ENCODE measurements around the gene ATP5PO. TPM values are rescaled to one million over a fixed set of nuclear protein-coding genes. Genes with fewer than 3 reads are reported as not detected.

Gene ATP5PO
- total RNA-seq, 2 experiments from 2014 or later = 230 TPM

- Mint-ChIP-seq H3K36me3 (ENCODE audit: low read depth) (peaks cover 22% of the 10 kb centered on the region), H3K4me1 (ENCODE audit: low read depth) (peaks cover 32% of the 10 kb centered on the region), H3K9me3 (no peaks in the 10 kb centered on the region), H3K27ac (peak overlapping the region; percentile 39), H3K27me3 (ENCODE audit: low read depth) (no peaks in the 10 kb centered on the region), H3K4me3 (peak overlapping the region; percentile 98)
- intact Hi-C loops (cut with micrococcal nuclease) = loop anchor here (2.0 kb wide), 1 partner anchor 23 kb away; no protein-coding TSS in a partner anchor
- no peak for DNase-seq
- CTCF ChIA-PET = interaction anchor here (1.4 to 2.3 kb wide), 2 partner anchors 10 to 93 kb away, joined by 3 to 11 read pairs; no protein-coding TSS in a partner anchor
Observed at GRCh38 chr21:33914188-33914587, 1.4 kb downstream of the ATP5PO start.

GRCh38 chr21:33909756-33910155 is 5.8 kb downstream of the ATP5PO start:
- no peaks in the 10 kb centered on the region for H3K27me3 Mint-ChIP-seq (ENCODE audit: low read depth)
- no peak for DNase-seq
- peaks cover 25% of the 10 kb centered on the region for H3K4me1 Mint-ChIP-seq (ENCODE audit: low read depth)
- H3K27ac Mint-ChIP-seq = no peak overlapping the region
- intact Hi-C loops (cut with micrococcal nuclease) = no loop called here
- H3K4me3 Mint-ChIP-seq = no peak overlapping the region
- H3K36me3 Mint-ChIP-seq (ENCODE audit: low read depth) = peaks cover 46% of the 10 kb centered on the region
- H3K9me3 Mint-ChIP-seq = no peaks in the 10 kb centered on the region
- CTCF ChIA-PET = no interaction called here

GRCh38 chr21:33908760-33909159 is 6.8 kb downstream of the ATP5PO start:
- DNase-seq = no peak
- no peaks in the 10 kb centered on the region for H3K27me3 Mint-ChIP-seq (ENCODE audit: low read depth)
- CTCF ChIA-PET = no interaction called here
- H3K4me3 Mint-ChIP-seq = no peak overlapping the region
- peaks cover 45% of the 10 kb centered on the region for H3K36me3 Mint-ChIP-seq (ENCODE audit: low read depth)
- no peak overlapping the region for H3K27ac Mint-ChIP-seq
- intact Hi-C loops (cut with micrococcal nuclease) = no loop called here
- no peaks in the 10 kb centered on the region for H3K9me3 Mint-ChIP-seq
- peaks cover 17% of the 10 kb centered on the region for H3K4me1 Mint-ChIP-seq (ENCODE audit: low read depth)

GRCh38 chr21:33904041-33904440 is 11.6 kb downstream of the ATP5PO start:
- intact Hi-C loops (cut with micrococcal nuclease) = no loop called here
- Mint-ChIP-seq H3K9me3 (no peaks in the 10 kb centered on the region), H3K27me3 (ENCODE audit: low read depth) (no peaks in the 10 kb centered on the region), H3K27ac (no peak overlapping the region), H3K36me3 (ENCODE audit: low read depth) (peaks cover 44% of the 10 kb centered on the region), H3K4me3 (no peak overlapping the region), H3K4me1 (ENCODE audit: low read depth) (peaks cover 4% of the 10 kb centered on the region)
- no peak for DNase-seq
- CTCF ChIA-PET = interaction anchor here (0.6 kb wide), 2 partner anchors 316 to 1166 kb away, joined by 3 read pairs; no protein-coding TSS in a partner anchor

GRCh38 chr21:33902349-33902748 is 13.3 kb downstream of the ATP5PO start:
- Mint-ChIP-seq H3K27ac (no peak overlapping the region), H3K9me3 (no peaks in the 10 kb centered on the region), H3K4me3 (no peak overlapping the region), H3K4me1 (ENCODE audit: low read depth) (no peaks in the 10 kb centered on the region), H3K27me3 (ENCODE audit: low read depth) (no peaks in the 10 kb centered on the region), H3K36me3 (ENCODE audit: low read depth) (peaks cover 35% of the 10 kb centered on the region)
- CTCF ChIA-PET = interaction anchor here (0.6 to 1.1 kb wide), 3 partner anchors 21 to 296 kb away, joined by 3 to 4 read pairs (median 3); no protein-coding TSS in a partner anchor
- intact Hi-C loops (cut with micrococcal nuclease) = no loop called here
- DNase-seq = no peak

GRCh38 chr21:33901412-33902288 is 14.0 kb downstream of the ATP5PO start:
- intact Hi-C loops (cut with micrococcal nuclease) = no loop called here
- Mint-ChIP-seq H3K4me1 (ENCODE audit: low read depth) (no peaks in the 10 kb centered on the region), H3K27me3 (ENCODE audit: low read depth) (no peaks in the 10 kb centered on the region), H3K9me3 (no peaks in the 10 kb centered on the region), H3K36me3 (ENCODE audit: low read depth) (peaks cover 28% of the 10 kb centered on the region), H3K27ac (no peak overlapping the region), H3K4me3 (no peak overlapping the region)
- CTCF ChIA-PET = interaction anchor here (0.9 kb wide), 1 partner anchor 296 kb away, joined by 3 read pairs; no protein-coding TSS in a partner anchor
- DNase-seq = peak; percentile 23

- H3K27me3 Mint-ChIP-seq (ENCODE audit: low read depth) = no peaks in the 10 kb centered on the region
- no peak overlapping the region for H3K4me3 Mint-ChIP-seq
- intact Hi-C loops (cut with micrococcal nuclease) = no loop called here
- no peaks in the 10 kb centered on the region for H3K9me3 Mint-ChIP-seq
- no peak for DNase-seq
- no peak overlapping the region for H3K27ac Mint-ChIP-seq
- H3K36me3 Mint-ChIP-seq (ENCODE audit: low read depth) = peaks cover 17% of the 10 kb centered on the region
- CTCF ChIA-PET = no interaction called here
- peaks cover 11% of the 10 kb centered on the region for H3K4me1 Mint-ChIP-seq (ENCODE audit: low read depth)
Observed at GRCh38 chr21:33899199-33899598, 16.4 kb downstream of the ATP5PO start.

GRCh38 chr21:33898586-33898985 is 17.0 kb downstream of the ATP5PO start:
- Mint-ChIP-seq H3K4me3 (no peak overlapping the region), H3K27me3 (ENCODE audit: low read depth) (no peaks in the 10 kb centered on the region), H3K4me1 (ENCODE audit: low read depth) (peaks cover 11% of the 10 kb centered on the region), H3K36me3 (ENCODE audit: low read depth) (peaks cover 17% of the 10 kb centered on the region), H3K27ac (no peak overlapping the region), H3K9me3 (no peaks in the 10 kb centered on the region)
- intact Hi-C loops (cut with micrococcal nuclease) = no loop called here
- DNase-seq = no peak
- CTCF ChIA-PET = no interaction called here

- Mint-ChIP-seq H3K27ac (no peak overlapping the region), H3K4me3 (no peak overlapping the region), H3K36me3 (ENCODE audit: low read depth) (peaks cover 10% of the 10 kb centered on the region), H3K9me3 (no peaks in the 10 kb centered on the region), H3K27me3 (ENCODE audit: low read depth) (no peaks in the 10 kb centered on the region), H3K4me1 (ENCODE audit: low read depth) (peaks cover 11% of the 10 kb centered on the region)
- CTCF ChIA-PET = interaction anchor here (0.7 kb wide), 1 partner anchor 470 kb away, joined by 4 read pairs; no protein-coding TSS in a partner anchor
- no peak for DNase-seq
- intact Hi-C loops (cut with micrococcal nuclease) = no loop called here
Observed at GRCh38 chr21:33897739-33898138, 17.9 kb downstream of the ATP5PO start.

- Mint-ChIP-seq H3K4me1 (ENCODE audit: low read depth) (peaks cover 11% of the 10 kb centered on the region), H3K9me3 (no peaks in the 10 kb centered on the region), H3K36me3 (ENCODE audit: low read depth) (peaks cover 6% of the 10 kb centered on the region), H3K4me3 (no peak overlapping the region), H3K27me3 (ENCODE audit: low read depth) (no peaks in the 10 kb centered on the region), H3K27ac (no peak overlapping the region)
- CTCF ChIA-PET = no interaction called here
- intact Hi-C loops (cut with micrococcal nuclease) = no loop called here
- DNase-seq = no peak
Observed at GRCh38 chr21:33897098-33897497, 18.5 kb downstream of the ATP5PO start.

GRCh38 chr21:33896691-33897090 is 18.9 kb downstream of the ATP5PO start:
- H3K27ac Mint-ChIP-seq = no peak overlapping the region
- intact Hi-C loops (cut with micrococcal nuclease) = no loop called here
- H3K36me3 Mint-ChIP-seq (ENCODE audit: low read depth) = peaks cover 4% of the 10 kb centered on the region
- no peaks in the 10 kb centered on the region for H3K9me3 Mint-ChIP-seq
- CTCF ChIA-PET = interaction anchor here (0.7 kb wide), 1 partner anchor 291 kb away, joined by 3 read pairs; no protein-coding TSS in a partner anchor
- no peaks in the 10 kb centered on the region for H3K27me3 Mint-ChIP-seq (ENCODE audit: low read depth)
- H3K4me1 Mint-ChIP-seq (ENCODE audit: low read depth) = peaks cover 11% of the 10 kb centered on the region
- DNase-seq = no peak
- H3K4me3 Mint-ChIP-seq = no peak overlapping the region

GRCh38 chr21:33895356-33895755 is 20.2 kb downstream of the ATP5PO start:
- Mint-ChIP-seq H3K4me3 (peak overlapping the region; percentile 57), H3K27ac (no peak overlapping the region), H3K4me1 (ENCODE audit: low read depth) (peaks cover 11% of the 10 kb centered on the region), H3K36me3 (ENCODE audit: low read depth) (no peaks in the 10 kb centered on the region), H3K27me3 (ENCODE audit: low read depth) (no peaks in the 10 kb centered on the region), H3K9me3 (no peaks in the 10 kb centered on the region)
- CTCF ChIA-PET = interaction anchor here (0.6 to 1.1 kb wide), 4 partner anchors 46 to 289 kb away, joined by 3 to 5 read pairs (median 3); no protein-coding TSS in a partner anchor
- no peak for DNase-seq
- intact Hi-C loops (cut with micrococcal nuclease) = no loop called here

All from activated naive CD4-positive, alpha-beta T cell treated with anti-CD3 and anti-CD28 coated beads for 36 hours (primary cell).